OCI-LY1 (cell line): ENCODE data around the gene WASHC2A.

Experiments used
- EZH2 ChIP-seq: fragments of 200-600 bp; sonication (generic), shearing (Covaris generic); IDR thresholded peaks from 2 replicates; pipeline ENCODE4 v1.8.0; 2017; ENCODE audit warnings: borderline replicate concordance, mixed run types, mild to moderate bottlenecking, antibody characterized with exemption, low read length, moderate library complexity, mixed read lengths
- TF ChIP-seq, protein P1 (sequence below): fragments of 200-600 bp; sonication (generic), shearing (Covaris generic); IDR thresholded peaks from 2 replicates; pipeline ENCODE4 v1.5.1; 2017; ENCODE audit warnings: mild to moderate bottlenecking, antibody characterized with exemption, low read length, moderate library complexity, mixed read lengths

DNA sequence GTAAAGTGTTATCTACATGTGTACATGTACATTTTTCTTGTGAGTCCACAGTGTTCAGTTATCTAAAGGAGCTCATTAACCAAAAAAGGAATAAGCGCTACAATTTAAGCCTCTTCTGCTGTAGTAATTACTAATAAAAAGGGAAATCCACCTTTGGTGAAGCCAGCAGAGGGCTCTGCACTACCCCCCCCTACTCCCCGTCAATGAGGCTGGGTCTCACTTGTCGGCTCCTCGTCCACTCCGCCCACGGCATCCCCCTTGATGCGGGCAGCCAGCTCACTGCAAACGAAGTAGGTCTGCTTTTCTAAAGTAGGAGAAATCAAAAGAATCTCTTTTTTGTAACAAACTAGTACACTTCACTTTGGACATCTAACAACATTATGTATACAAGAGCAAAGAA lies 4.7 kb upstream of the WASHC2A start:
- TF ChIP-seq, protein P1, sequence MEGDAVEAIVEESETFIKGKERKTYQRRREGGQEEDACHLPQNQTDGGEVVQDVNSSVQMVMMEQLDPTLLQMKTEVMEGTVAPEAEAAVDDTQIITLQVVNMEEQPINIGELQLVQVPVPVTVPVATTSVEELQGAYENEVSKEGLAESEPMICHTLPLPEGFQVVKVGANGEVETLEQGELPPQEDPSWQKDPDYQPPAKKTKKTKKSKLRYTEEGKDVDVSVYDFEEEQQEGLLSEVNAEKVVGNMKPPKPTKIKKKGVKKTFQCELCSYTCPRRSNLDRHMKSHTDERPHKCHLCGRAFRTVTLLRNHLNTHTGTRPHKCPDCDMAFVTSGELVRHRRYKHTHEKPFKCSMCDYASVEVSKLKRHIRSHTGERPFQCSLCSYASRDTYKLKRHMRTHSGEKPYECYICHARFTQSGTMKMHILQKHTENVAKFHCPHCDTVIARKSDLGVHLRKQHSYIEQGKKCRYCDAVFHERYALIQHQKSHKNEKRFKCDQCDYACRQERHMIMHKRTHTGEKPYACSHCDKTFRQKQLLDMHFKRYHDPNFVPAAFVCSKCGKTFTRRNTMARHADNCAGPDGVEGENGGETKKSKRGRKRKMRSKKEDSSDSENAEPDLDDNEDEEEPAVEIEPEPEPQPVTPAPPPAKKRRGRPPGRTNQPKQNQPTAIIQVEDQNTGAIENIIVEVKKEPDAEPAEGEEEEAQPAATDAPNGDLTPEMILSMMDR: no peak
- TF ChIP-seq EZH2: no peak
